Stomach (tissue), 9 donors: ENCODE results near the gene SRPX2. TPM values are rescaled to one million over a fixed set of nuclear protein-coding genes. Genes with fewer than 3 reads are reported as not detected.
A peak's percentile ranks its signal among the peaks of the same experiment; 100 is the strongest.

Experiments
- DNase-seq, 2 donors: peaks; one replicate each; pipeline versions ENCODE4 v3.0.0 to v3.0.0-alpha.2; 2013 to 2019
- H3K27ac ChIP-seq, 5 donors: fragments of 200-600 bp in 4 of 5; sonication (generic) in 4 of 5; one replicate each; pipeline ENCODE4 v1.5.1; 2013 to 2019; ENCODE audit warnings: mild to moderate bottlenecking in 1 of 5, moderate library complexity in 1 of 5
- H3K27me3 ChIP-seq, 3 donors: fragments of 200-600 bp; sonication (generic); one replicate each; pipeline ENCODE4 v1.5.1; 2017 to 2019; ENCODE audit warnings: mixed run types in 1 of 3
- H3K36me3 ChIP-seq, 4 donors: fragments of 200-600 bp; sonication (generic); 1 replicate in 3 of 4; 2 replicates in 1 of 4; pipeline ENCODE4 v1.5.1; 2016 to 2019
- H3K4me1 ChIP-seq, 4 donors: fragments of 200-600 bp; sonication (generic); one replicate each; pipeline ENCODE4 v1.5.1; 2016 to 2019
- H3K4me3 ChIP-seq, 4 donors: fragments of 200-600 bp; sonication (generic) in 3 of 4; one replicate each; pipeline ENCODE4 v1.5.1; 2016 to 2019; ENCODE audit warnings: mild to moderate bottlenecking in 1 of 4
- H3K9me3 ChIP-seq, 4 donors: fragments of 200-600 bp; sonication (generic); one replicate each; pipeline ENCODE4 v1.5.1; 2016 to 2019
- CTCF ChIP-seq, 7 experiments: fragments of 450-650 bp in 4 of 7; fragments of 200-600 bp in 3 of 7; sonication (generic) in 3 of 7; IDR thresholded peaks; one replicate each; pipeline ENCODE4 v1.5.1; 2016 to 2019; ENCODE audit warnings: antibody characterized with exemption in 7 of 7, control low read depth in 2 of 7, mild to moderate bottlenecking in 1 of 7
- EP300 ChIP-seq: sonication (generic); formaldehyde crosslinking; IDR thresholded peaks from one replicate; pipeline ENCODE4 v1.6.1; 2017; ENCODE audit warnings: antibody characterized with exemption
- POLR2A ChIP-seq, 4 donors: fragments of 450-650 bp; IDR thresholded peaks; one replicate each; pipeline ENCODE4 v1.6.1; 2016; ENCODE audit warnings: antibody characterized with exemption in 4 of 4, control low read depth in 2 of 4, mild to moderate bottlenecking in 1 of 4, moderate library complexity in 1 of 4
- POLR2AphosphoS5 ChIP-seq, 3 donors: sonication (generic); formaldehyde crosslinking; IDR thresholded peaks; one replicate each; pipeline ENCODE4 v1.6.1; 2016; ENCODE audit warnings: antibody characterized with exemption in 3 of 3
- WGBS, 5 donors: extraction: QIAGEN DNeasy Blood & Tissue Kit in 3 of 5; methylation state at CpG; one replicate each; pipeline versions ENCODE4 v1.1.5 to v1.1.7; 2013 to 2018; 5-methylcytosine and 5-hydroxymethylcytosine counted together
- intact Hi-C: fragments of 100-400 bp; cut with DNase I; formaldehyde crosslinking; loops from one replicate; pipeline ENCODE4 v1.15.1; 2023; ENCODE audit warnings: low total_unique reads
- polyA plus RNA-seq, 3 donors: library from polyadenylated mRNA; stranded (reverse); fragments of 200-250 nt; gene quantifications; one replicate each; pipeline ENCODE4 v1.2.3, GENCODE V29; 2013
- total RNA-seq, 5 donors: library from RNA; depleted of rRNA; stranded (reverse); fragments of >200 nt; gene quantifications; one replicate each; pipeline versions ENCODE4 v1.1.0 to v1.2.3, GENCODE V29; 2014 to 2016
- donor health status: healthy with polysubstance abuse.
- donor health status: Bipolar disorder and iron deficiency.
- donor health status: healthy.

SRPX2 gene
- total and polyA plus RNA-seq, 8 donors = 2.6 to 28.0 (median 7.5) TPM

GRCh38 chrX:100672966-100673365 lies 29.0 kb downstream of the SRPX2 start:
- Histone ChIP-seq H3K9me3 (no peaks in the 10 kb centered on the region), H3K36me3 (peaks cover 0 to 7% (median 3%) of the 10 kb centered on the region in 4 donors), H3K4me3 (no peak overlapping the region), H3K4me1 (no peaks in the 10 kb centered on the region), H3K27ac (no peak overlapping the region), H3K27me3 (no peaks in the 10 kb centered on the region)
- no peak for DNase-seq
- 41 to 93% (median 58%) methylated on average over 3 of the region's 3 CpGs for WGBS, 5 donors
- no peak for TF ChIP-seq POLR2A (IDR thresholded peaks at IDR 0.05)
- no peak for TF ChIP-seq CTCF (IDR thresholded peaks at IDR 0.05)
- TF ChIP-seq POLR2AphosphoS5 (IDR thresholded peaks at IDR 0.05) = no peak
- TF ChIP-seq EP300 = no peak
- intact Hi-C loops = no loop called here

GRCh38 chrX:100673397-100673953 lies 29.5 kb downstream of the SRPX2 start:
- WGBS, 5 donors = 54 to 83% (median 74%) methylated on average over 3 of the region's 3 CpGs
- H3K4me1 ChIP-seq = no peaks in the 10 kb centered on the region

GRCh38 chrX:100674705-100675104 lies 30.7 kb downstream of the SRPX2 start:
- Histone ChIP-seq H3K27me3 (no peaks in the 10 kb centered on the region), H3K4me3 (no peak overlapping the region), H3K4me1 (no peaks in the 10 kb centered on the region), H3K27ac (no peak overlapping the region), H3K36me3 (peaks cover 0 to 12% (median 3%) of the 10 kb centered on the region in 4 donors), H3K9me3 (no peaks in the 10 kb centered on the region)
- TF ChIP-seq EP300 (no peak), POLR2A (IDR thresholded peaks at IDR 0.05) (no peak), CTCF (IDR thresholded peaks at IDR 0.05) (no peak)
- intact Hi-C loops = no loop called here
- 44 to 58% (median 54%) methylated on average over 2 of the region's 2 CpGs for WGBS, 5 donors
- DNase-seq = no peak

More at GRCh38 chrX:100673397-100673953, 29.5 kb downstream of the SRPX2 start:
- Histone ChIP-seq H3K27ac (no peak overlapping the region), H3K4me3 (no peak overlapping the region), H3K27me3 (no peaks in the 10 kb centered on the region), H3K9me3 (no peaks in the 10 kb centered on the region), H3K36me3 (peaks cover 0 to 12% (median 3%) of the 10 kb centered on the region in 4 donors)
- intact Hi-C loops = no loop called here
- no peak for DNase-seq
- no peak for TF ChIP-seq POLR2AphosphoS5 (IDR thresholded peaks at IDR 0.05)
- no peak for TF ChIP-seq POLR2A (IDR thresholded peaks at IDR 0.05)
- no peak for TF ChIP-seq EP300
- TF ChIP-seq CTCF (IDR thresholded peaks at IDR 0.05) = no peak

GRCh38 chrX:100677611-100678181 lies 33.7 kb downstream of the SRPX2 start:
- Histone ChIP-seq H3K27ac (no peak overlapping the region), H3K9me3 (no peaks in the 10 kb centered on the region), H3K27me3 (no peaks in the 10 kb centered on the region), H3K4me3 (no peak overlapping the region), H3K4me1 (no peaks in the 10 kb centered on the region), H3K36me3 (peaks cover 0 to 12% (median 3%) of the 10 kb centered on the region in 4 donors)
- intact Hi-C loops = no loop called here
- no peak for TF ChIP-seq POLR2AphosphoS5 (IDR thresholded peaks at IDR 0.05)
- TF ChIP-seq POLR2A (IDR thresholded peaks at IDR 0.05) = no peak
- no peak for TF ChIP-seq CTCF (IDR thresholded peaks at IDR 0.05)
- no peak for TF ChIP-seq EP300
- WGBS, 5 donors = 54 to 85% (median 68%) methylated on average over 5 of the region's 5 CpGs
- peak in 1 of 2 donors; percentile 51 for DNase-seq
